HCT116 (cell line): ENCODE results near the gene GPC5. TPM values are rescaled to one million over a fixed set of nuclear protein-coding genes. Genes with fewer than 3 reads are reported as not detected.

ENCODE experiments used
- ATAC-seq: fragments of 200-7000 bp; cut with Tn5 transposase; 2 replicates; pipeline ENCODE4 v1.9.1; 2020; ENCODE audit warnings: mild to moderate bottlenecking, moderate library complexity
- BruUV-seq: library from RNA; stranded (reverse); fragments of 400-500 nt; replicated peaks from 2 replicates; lab custom pipeline; 2021; lab: Mats Ljungman, UMichigan
- CTCF ChIA-PET: fragments of 300-600 bp; sonication (Branson Sonifier 250); formaldehyde crosslinking; loops from one replicate; lab custom pipeline; 2021; ENCODE audit warnings: antibody characterized with exemption; lab: Charles Lee
- POLR2A ChIA-PET: fragments of 300-600, 350-600 bp; sonication (Branson Sonifier 250); formaldehyde crosslinking; loops from one replicate; lab custom pipeline; 2021; ENCODE audit warnings: antibody characterized with exemption; lab: Charles Lee
- RAD21 ChIA-PET, 2 experiments: fragments of 300-600 bp; sonication (Branson Sonifier 250); formaldehyde crosslinking; loops; one replicate each; lab custom pipeline; 2023; ENCODE audit warnings: low total read pairs in 2 of 2; ENCODE audit not compliant: uncharacterized antibody in 2 of 2, unreplicated experiment in 2 of 2, low non-redundant PET in 1 of 2; lab: Charles Lee
- DNase-seq: peaks from one replicate; pipeline ENCODE4 v3.0.0-alpha.2; 2010; ENCODE audit warnings: low read depth, low spot score
- H2AFZ ChIP-seq: fragments of 200-600 bp; shearing (Covaris generic), sonication (generic); 2 replicates; pipeline ENCODE4 v1.6.1; 2017; ENCODE audit warnings: low read depth, mixed run types, mixed read lengths, antibody characterized with exemption, low read length; ENCODE audit not compliant: poor library complexity, severe bottlenecking
- H3K27ac ChIP-seq: 2 replicates; pipeline ENCODE4 v1.5.1; 2012; ENCODE audit warnings: low read depth, low read length
- H3K27me3 ChIP-seq: fragments of 200-600 bp; sonication (generic); 2 replicates; pipeline ENCODE4 v1.6.1; 2016; ENCODE audit warnings: mixed run types, low read length, mixed read lengths; ENCODE audit not compliant: insufficient read depth
- H3K36me3 ChIP-seq, 2 experiments: fragments of 200-500 bp in 1 of 2; fragments of 200-600 bp in 1 of 2; sonication (Bioruptor generic) in 1 of 2; sonication (generic) in 1 of 2; 2 replicates each; pipeline versions ENCODE4 v1.5.1 to v1.6.1; 2014 to 2016; ENCODE audit warnings: low read length in 2 of 2, inconsistent platforms in 1 of 2, mixed read lengths in 1 of 2, mixed run types in 1 of 2; ENCODE audit not compliant: insufficient read depth in 2 of 2, control insufficient read depth in 1 of 2
- H3K4me1 ChIP-seq, 2 experiments: fragments of 200-600 bp in 1 of 2; sonication (generic) in 1 of 2; 2 replicates each; pipeline versions ENCODE4 v1.5.1 to v1.6.1; 2012 to 2017; ENCODE audit warnings: low read length in 2 of 2, inconsistent platforms in 1 of 2, mild to moderate bottlenecking in 1 of 2, mixed read lengths in 1 of 2, mixed run types in 1 of 2, moderate library complexity in 1 of 2; ENCODE audit not compliant: insufficient read depth in 2 of 2, control insufficient read depth in 1 of 2
- H3K4me2 ChIP-seq: fragments of 200-600 bp; sonication (generic); 2 replicates; pipeline ENCODE4 v1.6.1; 2017; ENCODE audit warnings: mixed run types, low read length, mixed read lengths
- H3K4me3 ChIP-seq, 2 experiments: fragments of 200-600 bp in 1 of 2; sonication (generic) in 1 of 2; replicated peaks in 1 of 2; 2 replicates each; pipeline ENCODE4 v1.5.1; 2011 to 2016; ENCODE audit warnings: low read length in 2 of 2, control low read depth in 1 of 2, low read depth in 1 of 2, mild to moderate bottlenecking in 1 of 2, mixed read lengths in 1 of 2, mixed run types in 1 of 2
- H3K79me2 ChIP-seq: fragments of 200-600 bp; sonication (generic); 2 replicates; pipeline ENCODE4 v1.6.1; 2017; ENCODE audit warnings: mild to moderate bottlenecking, mixed run types, low read length, moderate library complexity, mixed read lengths; ENCODE audit not compliant: insufficient read depth
- H3K9ac ChIP-seq: fragments of 200-600 bp; sonication (generic); 2 replicates; pipeline ENCODE4 v1.6.1; 2016; ENCODE audit warnings: low read length, mixed read lengths
- H3K9me2 ChIP-seq: fragments of 200-600 bp; sonication (generic), shearing (Covaris generic); 2 replicates; pipeline ENCODE4 v1.6.1; 2017; ENCODE audit warnings: mixed run types, mild to moderate bottlenecking, moderate library complexity; ENCODE audit not compliant: insufficient read depth
- H3K9me3 ChIP-seq, 2 experiments: fragments of 200-500 bp in 1 of 2; fragments of 200-600 bp in 1 of 2; sonication (Bioruptor generic) in 1 of 2; sonication (generic) in 1 of 2; 2 replicates each; pipeline ENCODE4 v1.6.1; 2014 to 2017; ENCODE audit warnings: low read length in 2 of 2, mixed read lengths in 2 of 2, inconsistent platforms in 1 of 2, low read depth in 1 of 2, mild to moderate bottlenecking in 1 of 2, mixed run types in 1 of 2, moderate library complexity in 1 of 2; ENCODE audit not compliant: control insufficient read depth in 1 of 2, insufficient read depth in 1 of 2
- H4K20me1 ChIP-seq: fragments of 200-600 bp; sonication (generic), shearing (Covaris generic); 2 replicates; pipeline ENCODE4 v1.6.1; 2017; ENCODE audit warnings: mixed run types, mild to moderate bottlenecking, moderate library complexity; ENCODE audit not compliant: insufficient read depth
- CBX3 ChIP-seq: IDR thresholded peaks from 2 replicates; pipeline ENCODE4 v1.6.1; 2012; ENCODE audit warnings: low read depth
- EZH2phosphoT487 ChIP-seq: fragments of 200-600 bp; IDR thresholded peaks from 2 replicates; pipeline ENCODE4 v1.6.1; 2018; ENCODE audit warnings: antibody characterized with exemption, borderline replicate concordance
- POLR2AphosphoS5 ChIP-seq: IDR thresholded peaks from 2 replicates; pipeline ENCODE4 v1.6.1; 2011; ENCODE audit warnings: mild to moderate bottlenecking, low read depth, low read length, moderate library complexity
- ZNF274 ChIP-seq: fragments of 200-500 bp; sonication (Bioruptor generic); IDR thresholded peaks from 2 replicates; pipeline ENCODE4 v1.6.1; 2014; ENCODE audit warnings: mild to moderate bottlenecking, low read depth, low read length, inconsistent platforms
- intact Hi-C: fragments of 100-400 bp; cut with micrococcal nuclease; formaldehyde crosslinking; loops from 2 replicates; pipeline ENCODE4 v1.10.0; 2022
- total RNA-seq: library from RNA; stranded (reverse); gene quantifications from one replicate; pipeline ENCODE4 v1.2.1, GENCODE V29; 2021; ENCODE audit not compliant: unreplicated experiment

GPC5 gene
- total RNA-seq, 1 experiment from 2014 or later: not detected

GRCh38 chr13:91716436-91717065, 318.1 kb downstream of the GPC5 start:
- peaks cover 0 to 8% of the 10 kb centered on the region in 2 experiments; a peak in 2 of 4 replicates for H3K9me3 ChIP-seq
- H3K4me1 ChIP-seq: no peaks in the 10 kb centered on the region
- H3K27ac ChIP-seq: no peak overlapping the region
- DNase-seq (no peak), ATAC-seq (no peak)
- POLR2A ChIA-PET: no interaction called here
- H3K4me3 ChIP-seq: no peak overlapping the region
- no peaks in the 10 kb centered on the region for H3K9me2 ChIP-seq
- intact Hi-C loops: no loop called here
- no peak overlapping the region for H2AFZ ChIP-seq
- H3K27me3 ChIP-seq: no peaks in the 10 kb centered on the region
- no peaks in the 10 kb centered on the region for H4K20me1 ChIP-seq
- TF ChIP-seq EZH2phosphoT487: no peak
- RAD21 ChIA-PET: no interaction called here
- no peaks in the 10 kb centered on the region for H3K79me2 ChIP-seq
- H3K9ac ChIP-seq: no peak overlapping the region
- no peak overlapping the region for H3K4me2 ChIP-seq
- CTCF ChIA-PET: no interaction called here
- H3K36me3 ChIP-seq: no peaks in the 10 kb centered on the region
- BruUV-seq: no TSS peak

- Histone ChIP-seq H3K9ac (no peak overlapping the region), H3K4me2 (no peak overlapping the region), H3K9me2 (no peaks in the 10 kb centered on the region), H4K20me1 (no peaks in the 10 kb centered on the region), H3K36me3 (no peaks in the 10 kb centered on the region), H3K27ac (no peak overlapping the region), H3K9me3 (peaks cover 0 to 5% of the 10 kb centered on the region in 2 experiments; a peak in 2 of 4 replicates), H3K79me2 (no peaks in the 10 kb centered on the region), H2AFZ (no peak overlapping the region), H3K27me3 (no peaks in the 10 kb centered on the region), H3K4me3 (no peak overlapping the region), H3K4me1 (no peaks in the 10 kb centered on the region)
- DNase-seq (no peak), ATAC-seq (no peak)
- POLR2A ChIA-PET: no interaction called here
- CTCF ChIA-PET: no interaction called here
- no TSS peak for BruUV-seq
- no peak for TF ChIP-seq ZNF274
- no peak for TF ChIP-seq CBX3
- no peak for TF ChIP-seq POLR2AphosphoS5
- RAD21 ChIA-PET: no interaction called here
- intact Hi-C loops: no loop called here
Observed at GRCh38 chr13:91719033-91719432, 320.6 kb downstream of the GPC5 start.
